ENCODE measurements around the gene PPP1R3A.

Gene PPP1R3A

GRCh38 chr7:113856010-113856409 is 62.8 kb downstream of the PPP1R3A start:
- Histone ChIP-seq H3K36me3 (replicated peaks; ENCODE audit: low read depth, low read length) (no peaks in the 10 kb centered on the region), H3K4me1 (ENCODE audit: low read length) (no peaks in the 10 kb centered on the region), H3K79me2 (ENCODE audit: low read length) (no peaks in the 10 kb centered on the region), H3K9ac (ENCODE audit: low read length) (no peak overlapping the region), H3K4me2 (ENCODE audit: low read length) (no peak overlapping the region), H3K27ac (ENCODE audit: low read length) (no peak overlapping the region), H3K4me3 (ENCODE audit: low read length) (no peak overlapping the region), H4K20me1 (ENCODE audit: insufficient read depth, low read length) (no peaks in the 10 kb centered on the region), H2AFZ (ENCODE audit: low read depth, low read length) (no peak overlapping the region), H3K27me3 (ENCODE audit: low read depth, low read length) (no peaks in the 10 kb centered on the region), H3K9me3 (ENCODE audit: insufficient read depth, low read length) (no peaks in the 10 kb centered on the region)
- TF ChIP-seq EZH2phosphoT487 (IDR thresholded peaks at IDR 0.05; ENCODE audit: low read depth) (no peak), CTCF (IDR thresholded peaks at IDR 0.05; ENCODE audit: low read depth, low read length) (no peak)

GRCh38 chr7:113840954-113841353 is 77.9 kb downstream of the PPP1R3A start:
- H3K4me1 ChIP-seq (ENCODE audit: low read length), result no peaks in the 10 kb centered on the region
- no peak overlapping the region for H2AFZ ChIP-seq (ENCODE audit: low read depth, low read length)
- no peaks in the 10 kb centered on the region for H3K27me3 ChIP-seq (ENCODE audit: low read depth, low read length)
- H3K4me3 ChIP-seq (ENCODE audit: low read length), result no peak overlapping the region
- no peaks in the 10 kb centered on the region for H4K20me1 ChIP-seq (ENCODE audit: insufficient read depth, low read length)
- TF ChIP-seq CTCF (IDR thresholded peaks at IDR 0.05; ENCODE audit: low read depth, low read length) (no peak), EZH2phosphoT487 (IDR thresholded peaks at IDR 0.05; ENCODE audit: low read depth) (no peak)
- no peak overlapping the region for H3K4me2 ChIP-seq (ENCODE audit: low read length)
- H3K36me3 ChIP-seq (replicated peaks; ENCODE audit: low read depth, low read length), result no peaks in the 10 kb centered on the region
- no peaks in the 10 kb centered on the region for H3K9me3 ChIP-seq (ENCODE audit: insufficient read depth, low read length)
- H3K9ac ChIP-seq (ENCODE audit: low read length), result no peak overlapping the region
- no peak overlapping the region for H3K27ac ChIP-seq (ENCODE audit: low read length)
- H3K79me2 ChIP-seq (ENCODE audit: low read length), result no peaks in the 10 kb centered on the region

- no peak overlapping the region for H2AFZ ChIP-seq (ENCODE audit: low read depth, low read length)
- no peak overlapping the region for H3K27ac ChIP-seq (ENCODE audit: low read length)
- no peak for TF ChIP-seq CTCF (IDR thresholded peaks at IDR 0.05; ENCODE audit: low read depth, low read length)
- no peak for TF ChIP-seq EZH2phosphoT487 (IDR thresholded peaks at IDR 0.05; ENCODE audit: low read depth)
- H4K20me1 ChIP-seq (ENCODE audit: insufficient read depth, low read length), result no peaks in the 10 kb centered on the region
- no peak overlapping the region for H3K4me2 ChIP-seq (ENCODE audit: low read length)
- H3K9me3 ChIP-seq (ENCODE audit: insufficient read depth, low read length), result no peaks in the 10 kb centered on the region
- H3K27me3 ChIP-seq (ENCODE audit: low read depth, low read length), result no peaks in the 10 kb centered on the region
- no peak overlapping the region for H3K4me3 ChIP-seq (ENCODE audit: low read length)
- no peaks in the 10 kb centered on the region for H3K79me2 ChIP-seq (ENCODE audit: low read length)
- no peak overlapping the region for H3K9ac ChIP-seq (ENCODE audit: low read length)
- H3K36me3 ChIP-seq (replicated peaks; ENCODE audit: low read depth, low read length), result no peaks in the 10 kb centered on the region
- H3K4me1 ChIP-seq (ENCODE audit: low read length), result no peaks in the 10 kb centered on the region
Measured at GRCh38 chr7:113835367-113835766, 83.4 kb downstream of the PPP1R3A start.

- no peak for TF ChIP-seq EZH2phosphoT487 (IDR thresholded peaks at IDR 0.05; ENCODE audit: low read depth)
- TF ChIP-seq CTCF (IDR thresholded peaks at IDR 0.05; ENCODE audit: low read depth, low read length), result no peak
- no peaks in the 10 kb centered on the region for H3K9me3 ChIP-seq (ENCODE audit: insufficient read depth, low read length)
Measured at GRCh38 chr7:113832196-113832745, 86.5 kb downstream of the PPP1R3A start.

More at GRCh38 chr7:113832196-113832745, 86.5 kb downstream of the PPP1R3A start:
- no peak overlapping the region for H2AFZ ChIP-seq (ENCODE audit: low read depth, low read length)
- H3K4me3 ChIP-seq (ENCODE audit: low read length), result no peak overlapping the region
- H3K36me3 ChIP-seq (replicated peaks; ENCODE audit: low read depth, low read length), result no peaks in the 10 kb centered on the region
- no peak overlapping the region for H3K9ac ChIP-seq (ENCODE audit: low read length)
- H3K79me2 ChIP-seq (ENCODE audit: low read length), result no peaks in the 10 kb centered on the region
- H3K27me3 ChIP-seq (ENCODE audit: low read depth, low read length), result no peaks in the 10 kb centered on the region
- no peak overlapping the region for H3K4me2 ChIP-seq (ENCODE audit: low read length)
- H3K27ac ChIP-seq (ENCODE audit: low read length), result no peak overlapping the region
- H3K4me1 ChIP-seq (ENCODE audit: low read length), result no peaks in the 10 kb centered on the region
- H4K20me1 ChIP-seq (ENCODE audit: insufficient read depth, low read length), result no peaks in the 10 kb centered on the region
